Astrocyte of the spinal cord (primary cell): Measurements from ENCODE around the gene SLIT3.

Experiments
- DNase-seq: peaks from one replicate; pipeline ENCODE4 v3.0.0; 2011; ENCODE audit warnings: low read depth, low spot score
- H3K4me3 ChIP-seq: 2 replicates; pipeline ENCODE4 v1.5.1; 2011; ENCODE audit warnings: low read depth, mild to moderate bottlenecking, low read length, moderate library complexity
- in situ Hi-C: cut with HindIII; loops from 2 replicates; pipeline ENCODE4 v1.10.0; 2017; ENCODE audit warnings: low sequenced_read_pairs
- TF ChIP-seq, protein P1 (sequence below): IDR thresholded peaks from 2 replicates; pipeline ENCODE4 v1.5.1; 2012; ENCODE audit warnings: low read depth, mild to moderate bottlenecking, low read length, inconsistent platforms

Gene SLIT3

DNA sequence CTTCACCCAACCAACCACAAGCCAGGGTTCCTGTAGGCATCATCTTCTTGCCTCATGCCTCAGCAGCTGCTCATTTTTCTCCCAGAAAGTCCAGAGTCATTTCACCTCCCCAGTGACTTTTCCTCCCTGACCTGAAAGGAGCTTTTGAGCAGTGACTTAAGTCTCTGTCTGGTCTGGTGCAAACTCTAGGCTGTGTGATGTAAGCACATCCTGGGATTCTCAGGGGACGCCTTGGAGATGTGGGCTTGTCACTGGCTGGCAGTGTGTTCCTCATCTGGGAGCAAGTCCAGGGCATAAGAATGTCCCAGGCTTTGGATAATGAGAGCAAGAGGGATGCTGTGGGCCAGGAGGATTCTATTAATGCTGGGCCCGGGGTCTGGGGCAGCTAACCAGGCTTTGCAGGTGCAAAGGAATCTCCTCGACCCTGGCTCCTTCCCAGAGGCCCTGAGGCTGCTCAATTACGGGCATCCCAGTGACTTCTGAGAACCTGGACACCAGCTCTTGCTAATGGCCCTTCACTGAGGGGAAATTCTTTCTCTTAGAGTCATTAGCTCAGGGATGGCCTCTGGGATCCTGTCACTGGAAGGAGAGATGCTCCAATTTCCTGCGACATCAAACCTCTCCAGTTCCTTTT is 510.8 kb downstream of the SLIT3 start:
- TF ChIP-seq, protein P1, sequence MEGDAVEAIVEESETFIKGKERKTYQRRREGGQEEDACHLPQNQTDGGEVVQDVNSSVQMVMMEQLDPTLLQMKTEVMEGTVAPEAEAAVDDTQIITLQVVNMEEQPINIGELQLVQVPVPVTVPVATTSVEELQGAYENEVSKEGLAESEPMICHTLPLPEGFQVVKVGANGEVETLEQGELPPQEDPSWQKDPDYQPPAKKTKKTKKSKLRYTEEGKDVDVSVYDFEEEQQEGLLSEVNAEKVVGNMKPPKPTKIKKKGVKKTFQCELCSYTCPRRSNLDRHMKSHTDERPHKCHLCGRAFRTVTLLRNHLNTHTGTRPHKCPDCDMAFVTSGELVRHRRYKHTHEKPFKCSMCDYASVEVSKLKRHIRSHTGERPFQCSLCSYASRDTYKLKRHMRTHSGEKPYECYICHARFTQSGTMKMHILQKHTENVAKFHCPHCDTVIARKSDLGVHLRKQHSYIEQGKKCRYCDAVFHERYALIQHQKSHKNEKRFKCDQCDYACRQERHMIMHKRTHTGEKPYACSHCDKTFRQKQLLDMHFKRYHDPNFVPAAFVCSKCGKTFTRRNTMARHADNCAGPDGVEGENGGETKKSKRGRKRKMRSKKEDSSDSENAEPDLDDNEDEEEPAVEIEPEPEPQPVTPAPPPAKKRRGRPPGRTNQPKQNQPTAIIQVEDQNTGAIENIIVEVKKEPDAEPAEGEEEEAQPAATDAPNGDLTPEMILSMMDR, result no peak
- no peak overlapping the region for H3K4me3 ChIP-seq
- no peak for DNase-seq
- in situ Hi-C loops, result no loop called here

DNA sequence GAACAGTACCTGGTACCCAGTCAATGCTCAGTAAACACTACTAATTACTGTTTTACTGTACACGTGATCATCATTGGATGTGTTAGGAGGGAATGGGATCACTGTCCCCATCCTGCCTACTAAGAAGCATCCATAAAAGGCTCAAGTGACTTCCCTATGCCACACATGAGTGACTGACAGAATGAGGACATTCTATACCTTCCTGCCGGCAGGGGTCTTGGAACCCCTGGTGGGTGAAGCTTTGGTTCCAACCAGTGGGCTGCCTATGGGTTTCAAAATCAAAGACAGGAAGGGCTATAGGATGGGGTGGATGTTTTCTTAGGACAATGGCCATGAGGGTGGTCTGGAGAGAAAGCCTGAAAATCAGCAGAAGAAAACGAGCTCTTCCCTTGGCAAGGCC is 512.2 kb downstream of the SLIT3 start:
- DNase-seq, result no peak
- TF ChIP-seq, protein P1, result no peak
- in situ Hi-C loops, result no loop called here
- no peak overlapping the region for H3K4me3 ChIP-seq

DNA sequence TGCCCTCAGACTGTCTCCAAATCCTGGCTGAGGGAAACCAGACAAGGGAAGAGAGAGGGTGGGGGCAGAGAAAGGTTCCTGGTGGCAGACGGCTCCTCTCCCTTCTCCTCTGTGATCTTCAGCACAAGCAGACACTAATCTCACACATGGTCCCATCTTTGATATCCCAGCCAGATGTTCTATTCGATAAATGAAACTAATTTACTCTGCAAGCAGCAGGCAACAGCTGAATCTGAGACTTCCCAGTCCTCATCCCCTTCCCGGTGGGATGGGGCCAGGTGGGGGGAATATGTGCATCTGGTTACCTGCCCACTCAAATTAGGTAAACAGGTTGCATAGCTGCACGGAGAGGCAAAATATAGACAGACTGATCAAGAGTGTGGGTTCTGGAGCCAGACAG is 512.8 kb downstream of the SLIT3 start:
- DNase-seq, result no peak
- TF ChIP-seq, protein P1, result no peak
- in situ Hi-C loops, result no loop called here
- H3K4me3 ChIP-seq, result no peak overlapping the region

DNA sequence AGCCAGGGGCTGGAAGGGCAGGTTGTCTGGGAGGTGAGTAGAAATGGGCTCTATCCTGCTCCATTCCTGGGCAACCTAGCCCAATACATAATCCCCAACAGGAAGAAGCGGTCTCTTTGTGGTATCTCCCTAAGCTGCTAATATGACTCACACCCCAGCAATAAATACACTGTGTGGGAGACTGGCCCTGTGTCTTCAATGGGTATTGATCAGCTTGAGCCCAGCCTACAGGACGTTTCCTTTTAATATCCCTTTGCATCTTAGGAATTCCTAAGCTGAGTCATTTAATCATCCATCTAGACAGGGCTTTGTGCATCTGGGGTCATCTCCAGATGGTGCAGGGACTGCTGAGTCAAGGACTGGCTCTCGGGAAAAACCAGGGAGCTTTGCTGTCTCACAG is 514.8 kb downstream of the SLIT3 start:
- no peak for DNase-seq
- TF ChIP-seq, protein P1, result no peak
- in situ Hi-C loops, result no loop called here
- H3K4me3 ChIP-seq, result no peak overlapping the region

DNA sequence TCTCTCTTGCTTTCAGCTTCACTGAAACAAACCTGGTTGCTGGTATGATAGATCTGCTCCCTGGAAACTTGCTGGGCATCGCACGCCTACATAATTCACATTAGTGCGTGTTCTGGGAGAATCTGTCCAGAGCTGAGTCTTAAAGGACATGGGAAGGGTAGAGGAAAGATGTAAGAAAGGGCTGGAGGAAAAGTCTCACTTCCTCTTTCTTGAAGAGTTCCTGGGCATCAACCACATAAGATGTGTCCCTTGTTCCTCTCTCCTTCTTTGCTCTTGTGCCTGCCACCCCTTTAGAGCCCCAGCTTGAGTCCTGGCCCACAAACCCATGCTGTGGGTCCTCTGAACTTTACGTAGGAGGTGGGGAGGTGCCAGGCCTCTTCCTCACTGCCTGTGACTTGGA is 516.5 kb downstream of the SLIT3 start:
- in situ Hi-C loops, result no loop called here
- no peak for DNase-seq
- H3K4me3 ChIP-seq, result no peak overlapping the region
- TF ChIP-seq, protein P1, result no peak

DNA sequence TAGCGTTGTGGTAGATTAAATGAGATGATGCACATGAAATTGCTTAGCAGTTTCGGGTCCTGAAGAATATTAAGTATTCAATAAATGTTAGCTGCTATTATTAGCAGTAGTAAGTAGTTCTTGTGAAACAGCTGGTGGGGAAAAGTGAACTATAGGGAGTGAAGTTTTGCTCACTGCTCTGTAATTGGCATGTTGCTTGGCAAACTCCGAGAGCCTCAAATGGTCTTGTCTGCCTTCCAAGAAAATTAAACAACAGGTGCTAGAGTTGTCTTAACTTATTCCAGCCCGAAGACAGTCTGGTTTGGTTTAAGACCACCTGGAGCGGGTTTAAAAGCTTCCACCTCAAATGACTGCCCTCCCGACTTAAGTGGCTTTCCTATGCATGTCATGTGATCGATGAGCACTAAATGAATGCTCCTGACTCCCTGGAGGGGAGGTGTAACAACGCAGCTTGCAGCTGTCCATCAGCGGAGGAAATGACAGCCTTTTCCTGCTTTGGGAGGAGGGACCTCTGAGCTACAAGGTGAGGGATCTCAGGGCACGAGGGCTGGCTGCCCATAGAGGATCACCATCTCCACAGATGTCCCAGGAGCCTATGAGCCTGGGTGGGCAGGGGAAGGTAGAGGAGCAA is 518.9 kb downstream of the SLIT3 start:
- no peak for DNase-seq
- in situ Hi-C loops, result no loop called here
- no peak overlapping the region for H3K4me3 ChIP-seq
- TF ChIP-seq, protein P1, result no peak
